ENCODE results near the gene SNCA. TPM values are rescaled to one million over a fixed set of nuclear protein-coding genes. Genes with fewer than 3 reads are reported as not detected.

The SNCA gene
- total and polyA plus RNA-seq, 2 of the 8 experiments (the other 6 are each of a cell fraction or from before 2014, with no cell fraction given) = 8.5 to 16.8 TPM

DNA sequence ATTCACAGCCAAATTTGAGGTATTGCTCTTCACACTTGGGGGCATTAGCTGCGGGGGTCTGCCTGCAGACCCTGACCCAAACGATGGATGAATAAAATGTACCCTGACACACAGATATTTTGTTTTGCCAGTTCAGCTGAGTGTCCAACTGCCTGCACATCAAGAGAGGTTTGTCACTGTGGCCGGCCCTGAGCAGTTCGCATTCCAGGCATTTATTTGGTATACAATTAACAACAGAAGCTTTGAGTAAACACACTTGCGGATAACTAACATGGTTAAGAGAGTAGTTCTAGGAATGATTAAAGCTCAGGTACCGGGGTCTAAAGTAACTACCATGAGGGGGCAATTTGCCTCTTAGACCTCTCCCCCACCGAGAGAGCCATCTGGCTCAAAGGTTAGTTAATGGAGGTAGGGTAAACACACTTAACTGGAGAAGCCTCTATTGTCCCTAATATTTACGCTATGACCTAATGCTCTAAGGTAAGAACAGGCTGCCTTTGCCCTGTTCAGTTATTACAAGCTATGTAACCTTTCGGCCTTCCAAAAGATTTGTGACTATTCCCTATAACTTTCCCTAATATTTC is 162.0 kb downstream of the SNCA start:
- no peak overlapping the region for H2AK5ac ChIP-seq (ENCODE audit: low read depth, low read length)
- DNase-seq (ENCODE audit: low read depth in 1 of 2, low spot score in 2 of 2) (no peak), FAIRE-seq (no peak)
- H2BK120ac ChIP-seq (replicated peaks; ENCODE audit: low read depth, low read length) = no peak overlapping the region
- no peaks in the 10 kb centered on the region for H4K20me1 ChIP-seq (replicated peaks in 1 of 2; ENCODE audit: control insufficient read depth in 1 of 2, insufficient read depth in 2 of 2, low read length in 2 of 2)
- no peak overlapping the region for H2BK15ac ChIP-seq (ENCODE audit: low read length)
- no peaks in the 10 kb centered on the region for H3K79me2 ChIP-seq (ENCODE audit: control insufficient read depth in 1 of 2, insufficient read depth in 2 of 2, low read length in 2 of 2)
- H3K27ac ChIP-seq (ENCODE audit: low read depth, low read length) = no peak overlapping the region
- no peaks in the 10 kb centered on the region for H3K79me1 ChIP-seq (ENCODE audit: low read depth, low read length)
- H2AFZ ChIP-seq (ENCODE audit: low read length) = no peak overlapping the region
- H3K23me2 ChIP-seq (ENCODE audit: low read depth, low read length) = peaks cover 1% of the 10 kb centered on the region; the same call in 1 of the 2 replicates
- no peak overlapping the region for H3K18ac ChIP-seq (ENCODE audit: extremely low read depth, low read length)
- no peak overlapping the region for H4K8ac ChIP-seq (ENCODE audit: extremely low read depth, insufficient read depth, low read length)
- H3K4me2 ChIP-seq (ENCODE audit: insufficient read depth in 1 of 2, low read depth in 2 of 2, low read length in 2 of 2) = no peak overlapping the region
- no peaks in the 10 kb centered on the region for H3K27me3 ChIP-seq (replicated peaks in 1 of 4; ENCODE audit: control insufficient read depth in 3 of 4, extremely low read depth in 1 of 4, insufficient read depth in 3 of 4, low read length in 3 of 4)
- no peak overlapping the region for H2BK20ac ChIP-seq (ENCODE audit: low read length)
- no peak overlapping the region for H4K5ac ChIP-seq (ENCODE audit: insufficient read length, low read depth, low read length)
- no peak overlapping the region for H3K14ac ChIP-seq (ENCODE audit: insufficient read length)
- no peak for TF ChIP-seq CEBPB (IDR thresholded peaks at IDR 0.05; ENCODE audit: low read depth, low read length)
- no peak for TF ChIP-seq ZNF274 (IDR thresholded peaks at IDR 0.05; ENCODE audit: borderline replicate concordance, extremely low read depth, low read length)
- no peak for TF ChIP-seq KDM5A (IDR thresholded peaks at IDR 0.05; ENCODE audit: low read length)
- no peak for TF ChIP-seq NRF1 (IDR thresholded peaks at IDR 0.05; ENCODE audit: low read depth, low read length)
- TF ChIP-seq TAF1 (IDR thresholded peaks at IDR 0.05; ENCODE audit: low read depth, low read length) = no peak
- TF ChIP-seq, protein P1, sequence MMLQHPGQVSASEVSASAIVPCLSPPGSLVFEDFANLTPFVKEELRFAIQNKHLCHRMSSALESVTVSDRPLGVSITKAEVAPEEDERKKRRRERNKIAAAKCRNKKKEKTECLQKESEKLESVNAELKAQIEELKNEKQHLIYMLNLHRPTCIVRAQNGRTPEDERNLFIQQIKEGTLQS (IDR thresholded peaks at IDR 0.05; ENCODE audit: insufficient read depth, low read depth, low read length) = no peak
- 88% methylated on average over 9 of the region's 9 CpGs; no CpG with 5 or more reads in 1 of the 2 experiments for WGBS, 2 experiments (ENCODE audit: extremely low coverage in 1 of 2, insufficient coverage in 1 of 2, insufficient read length in 1 of 2, insufficient replicate concordance in 2 of 2, low coverage in 1 of 2, low lambda C conversion rate in 2 of 2, missing lambda C conversion rate in 1 of 2)
- H3K9me3 ChIP-seq (ENCODE audit: insufficient read depth in 2 of 2, low read depth in 1 of 2, low read length in 1 of 2) = no peaks in the 10 kb centered on the region
- H2BK5ac ChIP-seq (ENCODE audit: low read depth, low read length) = no peak overlapping the region
- no peak overlapping the region for H3K4me3 ChIP-seq (ENCODE audit: extremely low read depth in 1 of 4, insufficient read depth in 2 of 4, low read depth in 3 of 4, low read length in 4 of 4)
- H3K4me1 ChIP-seq (replicated peaks in 1 of 4; ENCODE audit: control insufficient read depth in 3 of 4, insufficient read depth in 4 of 4, low read length in 3 of 4) = no peaks in the 10 kb centered on the region
- ChIA-PET CTCF (ENCODE audit: partially characterized antibody) (interaction anchor here (1.7 kb wide), 1 partner anchor 16 kb away, joined by 4 read pairs; no protein-coding TSS in a partner anchor), POLR2A (ENCODE audit: partially characterized antibody) (no interaction called here)
- no peak overlapping the region for H3K9ac ChIP-seq (replicated peaks in 1 of 4; ENCODE audit: extremely low read depth in 1 of 4, low read depth in 3 of 4, low read length in 3 of 4)
- H2BK12ac ChIP-seq (ENCODE audit: low read depth, low read length) = no peak overlapping the region
- H3K36me3 ChIP-seq (ENCODE audit: control insufficient read depth in 2 of 4, insufficient read depth in 4 of 4, low read length in 3 of 4) = 0 out of 8 replicates have a peak, but pooled peaks cover 0 to 1% (median 0%) of the 10 kb centered on the region in 4 experiments
- no peak overlapping the region for H3K23ac ChIP-seq (ENCODE audit: insufficient read length)
- H4K91ac ChIP-seq (replicated peaks; ENCODE audit: insufficient read length, low read length) = no peak overlapping the region
- no peak overlapping the region for H3K56ac ChIP-seq (replicated peaks; ENCODE audit: insufficient read length, low read depth, low read length)
- H3K4ac ChIP-seq (replicated peaks; ENCODE audit: insufficient read length, low read depth, low read length) = no peak overlapping the region
